KBM-7 (cell line): Measurements from ENCODE around the gene ILDR2.
"Not testable (repeated sequence)": the region's sequence is repeated elsewhere in the genome, so short reads cannot be mapped to it uniquely, and the experiment has no call there.

ENCODE experiments used
- DNase-seq: peaks from one replicate; pipeline ENCODE4 v3.0.0-alpha.2; 2015
- in situ Hi-C: fragments of 300-500 bp; cut with MboI; formaldehyde crosslinking; loops from 2 replicates; pipeline ENCODE4 v1.14.3; 2020; ENCODE audit warnings: low sequenced_read_pairs, low pct_unique_long_range_greater_than_20kb, mixed read lengths

The ILDR2 gene

DNA sequence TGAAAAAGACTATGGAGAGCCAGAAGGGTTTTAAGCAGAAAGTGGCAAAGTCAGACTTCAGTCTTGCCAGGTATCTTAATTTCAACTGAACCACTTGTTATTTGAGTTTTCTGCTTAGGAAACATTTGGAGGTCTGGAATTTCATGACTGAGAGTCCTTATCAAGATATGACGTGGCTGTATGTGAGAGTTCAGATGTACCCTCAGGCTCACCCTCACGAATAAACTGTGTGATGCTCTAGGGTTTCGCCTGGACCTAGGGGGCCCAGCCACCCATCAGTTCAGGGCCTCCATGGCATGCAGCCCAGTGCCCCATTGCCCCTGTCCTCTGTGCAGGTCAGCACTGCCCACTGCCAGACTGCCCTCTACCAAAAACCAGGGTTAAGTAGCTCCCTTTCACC lies 68.7 kb downstream of the ILDR2 start:
- no peak for DNase-seq
- in situ Hi-C loops, result no loop called here

- DNase-seq, result peak; percentile 74
- in situ Hi-C loops, result no loop called here
Measured at GRCh38 chr1:166905900-166906299, 69.4 kb downstream of the ILDR2 start.

- in situ Hi-C loops, result no loop called here
- DNase-seq, result no peak
Measured at GRCh38 chr1:166905136-166905535, 70.2 kb downstream of the ILDR2 start.

GRCh38 chr1:166903232-166903631 lies 72.1 kb downstream of the ILDR2 start:
- in situ Hi-C loops, result no loop called here
- peak; percentile 25 for DNase-seq

DNA sequence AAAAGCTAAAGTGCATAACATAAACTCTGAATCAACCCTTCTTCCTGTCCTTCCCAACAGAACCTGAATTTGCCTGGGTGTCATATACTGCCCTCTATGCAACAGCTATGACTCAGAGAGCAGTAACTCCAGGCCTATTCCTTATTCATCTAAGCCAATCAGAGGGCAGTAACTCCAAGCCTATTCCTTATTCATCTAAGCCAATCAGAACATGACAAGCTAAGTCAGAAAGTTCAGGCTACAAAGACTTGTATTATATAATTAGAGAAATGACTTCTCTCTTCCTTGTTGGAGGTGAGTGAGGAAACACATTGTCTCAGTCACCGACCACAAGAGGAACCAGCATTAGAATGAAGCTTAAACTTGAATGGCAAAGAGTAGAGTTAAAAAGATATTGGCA lies 73.1 kb downstream of the ILDR2 start:
- peak; percentile 89 for DNase-seq
- in situ Hi-C loops, result no loop called here

- in situ Hi-C loops, result no loop called here
- no peak for DNase-seq
Measured at GRCh38 chr1:166900987-166901386, 74.4 kb downstream of the ILDR2 start.

- in situ Hi-C loops, result no loop called here
- DNase-seq, result no peak
Measured at GRCh38 chr1:166899769-166900168, 75.6 kb downstream of the ILDR2 start.

DNA sequence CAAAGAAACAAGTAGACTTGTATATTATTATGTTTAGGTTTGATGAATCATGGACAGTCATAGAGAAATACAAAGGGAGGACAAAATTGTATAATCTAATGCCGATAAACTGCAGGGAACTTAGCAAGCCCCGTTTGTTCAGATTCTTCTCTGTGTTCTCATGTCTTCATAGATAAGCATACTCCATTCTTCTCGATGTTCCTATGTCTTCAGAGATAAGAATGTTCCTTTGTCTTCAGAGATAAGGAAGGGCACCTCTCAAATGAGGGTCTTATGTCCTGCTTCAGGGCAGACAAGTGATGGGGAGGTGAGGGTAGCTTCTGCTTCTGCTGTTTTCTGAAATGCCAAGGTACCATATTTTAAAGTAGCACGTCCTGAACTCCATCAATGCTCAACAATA lies 79.6 kb downstream of the ILDR2 start:
- no peak for DNase-seq
- in situ Hi-C loops, result no loop called here

DNA sequence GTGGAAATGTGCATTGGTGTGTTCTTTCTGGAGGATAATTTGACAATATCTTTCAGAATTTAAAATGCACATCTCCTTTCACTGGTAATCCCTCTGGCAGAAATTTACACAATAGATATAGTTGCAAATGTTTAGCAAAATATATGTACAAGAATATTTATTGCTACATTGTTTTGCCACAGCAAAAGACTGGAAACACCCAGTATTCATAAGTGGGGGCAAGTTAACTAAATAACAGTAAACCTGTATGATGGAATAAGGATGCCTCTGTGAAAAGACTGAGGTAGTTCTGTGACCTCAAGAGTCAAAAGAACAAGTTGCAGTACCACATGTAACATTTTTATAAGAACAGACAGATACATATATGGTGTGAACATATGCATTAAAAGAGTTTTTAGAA lies 85.6 kb downstream of the ILDR2 start:
- no peak for DNase-seq
- in situ Hi-C loops, result no loop called here

GRCh38 chr1:166888373-166889111 lies 86.8 kb downstream of the ILDR2 start:
- no peak for DNase-seq
- in situ Hi-C loops, result no loop called here

- in situ Hi-C loops, result no loop called here
Measured at GRCh38 chr1:166884971-166885370, 90.4 kb downstream of the ILDR2 start.

DNA sequence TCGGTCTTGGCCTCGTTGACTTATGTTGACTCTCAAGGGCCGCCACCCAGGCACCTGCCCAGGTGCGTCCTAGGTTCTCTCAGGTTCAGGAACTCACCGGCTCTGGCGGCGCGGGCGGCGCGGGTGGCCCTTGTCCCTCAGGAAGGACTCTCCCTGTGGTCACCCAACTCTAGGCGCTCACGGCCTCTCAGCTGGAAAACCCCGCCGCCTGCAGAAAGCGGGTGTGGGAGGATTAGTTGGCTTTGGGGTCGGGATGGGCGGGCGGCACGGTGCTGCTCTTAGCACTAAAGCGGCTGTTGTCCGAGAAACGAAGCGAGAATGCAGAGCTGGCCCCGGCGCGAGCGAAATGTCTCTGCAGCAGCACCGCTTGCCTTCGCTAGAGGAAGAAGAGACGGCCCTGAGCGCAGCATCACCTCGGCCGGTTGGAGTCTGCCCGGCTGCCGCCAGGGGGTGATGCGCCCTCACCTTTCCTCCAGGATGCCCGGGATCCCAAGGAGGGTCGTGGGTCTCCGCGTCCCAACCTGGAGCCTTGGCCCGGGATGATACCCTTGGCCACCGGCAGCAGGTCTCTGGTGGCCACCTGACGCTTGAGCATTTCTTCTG lies 91.2 kb downstream of the ILDR2 start:
- no peak for DNase-seq
- in situ Hi-C loops, result no loop called here

More at GRCh38 chr1:166884971-166885370, 90.4 kb downstream of the ILDR2 start:
- DNase-seq, result no peak

DNA sequence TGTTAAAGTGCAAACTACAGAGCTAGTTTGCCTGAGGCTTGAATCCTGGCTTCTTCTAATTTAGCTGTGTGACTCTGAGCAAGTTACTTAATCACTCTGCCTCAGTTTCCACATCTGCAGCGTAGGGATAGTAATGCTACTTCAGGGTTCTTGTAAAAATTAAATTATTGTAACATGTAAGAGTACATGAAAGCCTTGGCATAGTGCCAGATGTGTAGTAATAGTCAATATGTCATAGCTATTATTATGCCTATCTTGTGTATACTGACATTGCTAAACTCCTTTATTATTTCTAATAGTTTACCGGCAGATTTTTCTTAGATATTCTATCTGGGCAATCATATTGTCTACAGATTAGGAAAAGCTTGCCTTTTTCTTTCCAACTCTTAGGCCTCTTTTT lies 92.4 kb downstream of the ILDR2 start:
- DNase-seq, result no peak
- in situ Hi-C loops, result no loop called here

DNA sequence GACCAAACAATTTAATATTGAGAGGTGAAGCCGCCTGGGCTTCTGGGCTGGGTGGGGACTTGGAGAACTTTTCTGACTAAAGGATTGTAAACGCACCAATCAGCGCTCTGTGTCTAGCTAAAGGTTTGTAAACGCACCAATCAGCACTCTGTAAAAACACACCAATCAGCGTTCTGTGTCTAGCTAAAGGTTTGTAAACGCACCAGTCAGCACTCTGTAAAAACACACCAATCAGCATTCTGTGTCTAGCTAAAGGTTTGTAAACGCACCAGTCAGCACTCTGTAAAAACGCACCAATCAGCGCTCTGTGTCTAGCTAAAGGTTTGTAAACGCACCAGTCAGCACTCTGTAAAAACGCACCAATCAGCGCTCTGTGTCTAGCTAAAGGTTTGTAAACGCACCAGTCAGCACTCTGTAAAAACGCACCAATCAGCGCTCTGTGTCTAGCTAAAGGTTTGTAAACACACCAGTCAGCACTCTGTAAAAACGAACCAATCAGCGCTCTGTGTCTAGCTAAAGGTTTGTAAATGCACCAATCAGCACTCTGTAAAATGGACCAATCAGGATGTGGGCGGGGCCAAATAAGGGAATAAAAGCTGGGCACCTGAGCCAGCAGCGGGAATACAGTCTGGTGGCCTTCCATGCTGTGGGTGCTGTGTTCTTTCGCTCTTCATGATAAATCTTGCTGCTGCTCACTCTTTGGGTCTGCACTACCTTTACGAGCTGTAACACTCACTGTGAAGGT lies 97.0 kb downstream of the ILDR2 start:
- in situ Hi-C loops, DNase-seq: not testable (repeated sequence)

DNA sequence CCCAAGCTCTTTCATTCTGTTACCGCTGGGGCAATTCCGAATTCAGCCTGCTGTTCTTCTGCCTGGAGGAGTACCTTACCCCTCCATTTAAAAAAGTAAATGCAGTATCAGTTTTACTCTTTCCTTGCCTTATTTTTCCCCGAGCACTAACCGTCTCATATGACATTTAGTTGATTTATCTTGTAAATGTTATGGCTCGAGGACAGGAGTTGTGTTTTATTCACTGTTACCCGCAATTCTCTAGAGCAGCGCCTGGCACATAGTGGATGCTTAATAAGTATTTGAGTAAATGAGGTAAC lies 98.9 kb downstream of the ILDR2 start:
- DNase-seq, result no peak
- in situ Hi-C loops, result no loop called here

DNA sequence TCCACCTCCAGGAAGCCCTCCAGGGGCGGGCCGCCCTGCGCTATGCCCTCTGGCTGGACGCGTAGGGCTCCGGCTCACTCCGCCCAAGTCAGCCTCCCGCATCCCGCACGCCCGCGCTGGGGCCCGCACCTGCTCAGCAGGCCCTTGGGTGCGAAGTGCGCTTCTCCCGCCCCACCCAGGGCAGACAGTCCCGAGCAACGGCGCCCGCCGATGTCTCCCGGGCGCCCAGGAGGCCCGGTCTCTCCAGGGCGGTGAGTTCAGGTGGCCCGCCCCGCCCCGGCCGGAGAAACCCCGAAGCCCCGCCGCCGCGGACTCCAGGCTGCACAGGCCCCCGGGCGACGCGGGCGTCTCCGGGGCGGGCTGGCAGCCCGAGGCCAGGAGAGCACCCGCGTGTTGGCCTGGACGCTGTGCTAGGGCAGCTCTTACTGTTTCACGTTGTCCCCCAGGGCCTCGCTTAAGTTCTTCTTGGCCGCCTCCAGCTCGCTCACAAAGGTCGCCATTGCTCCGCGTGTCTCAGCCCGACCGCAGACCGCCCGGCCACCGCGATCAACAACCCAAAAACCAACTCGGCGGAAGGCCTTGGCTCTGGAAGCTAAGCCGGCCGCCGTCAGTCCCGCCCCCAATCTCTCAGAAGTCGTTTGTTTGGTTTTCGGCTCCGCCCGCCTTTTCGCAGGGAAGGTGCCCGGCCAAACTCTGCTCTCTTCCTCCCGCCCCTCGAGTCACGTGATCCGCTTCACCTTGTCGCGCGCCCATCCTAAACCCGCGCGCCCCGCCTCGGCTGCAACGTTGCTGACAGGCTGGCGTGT lies 99.4 kb downstream of the ILDR2 start, which contains the start of gene TADA1:
Gene TADA1 (minus strand): TSS at position 531 of the 806 bp plus-strand sequence. CDS start 31 bp downstream, at position 500.
- DNase-seq, result peak; percentile 99
- in situ Hi-C loops, result no loop called here

DNA sequence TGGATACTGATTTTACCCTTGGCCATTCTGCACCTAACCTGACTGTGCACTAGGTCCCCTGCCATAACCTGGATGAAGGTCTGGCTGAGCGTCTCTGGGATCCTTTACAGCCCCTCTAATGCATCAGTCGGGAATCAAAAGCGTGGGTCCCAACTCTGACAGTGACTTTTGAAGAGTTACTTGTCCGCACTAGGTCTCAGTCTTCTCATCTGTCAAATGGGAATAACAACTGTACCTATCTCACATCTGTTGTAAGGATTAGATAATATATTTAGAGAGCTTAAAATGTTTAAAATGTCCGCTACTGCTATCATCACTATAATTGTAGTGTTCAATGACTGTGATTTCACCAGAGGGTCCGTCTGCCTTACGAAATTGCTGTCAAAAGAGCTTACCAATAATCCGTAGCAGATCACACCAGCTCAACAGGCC lies 100.0 kb downstream of the ILDR2 start:
- DNase-seq, result no peak
- in situ Hi-C loops, result no loop called here

GRCh38 chr1:166874464-166874863 lies 100.9 kb downstream of the ILDR2 start:
- no peak for DNase-seq
- in situ Hi-C loops, result no loop called here

DNA sequence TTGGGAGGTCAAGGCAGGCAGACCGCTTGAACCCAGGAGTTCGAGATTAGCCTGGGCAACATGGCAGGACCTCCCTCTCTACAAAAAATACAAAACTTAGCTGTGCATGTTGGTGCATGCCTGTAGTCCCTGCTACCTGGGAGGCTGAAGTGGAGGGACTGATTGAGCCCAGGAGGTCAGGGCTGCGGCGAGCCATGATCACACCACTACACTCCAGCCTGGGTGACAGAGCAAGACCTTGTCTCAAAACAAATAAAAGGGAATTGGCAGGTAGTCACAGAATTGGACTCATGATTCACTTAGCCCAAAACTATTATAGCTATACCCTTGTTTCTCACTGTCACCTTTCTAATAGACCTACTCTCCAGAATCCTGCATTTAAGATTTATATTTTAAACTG lies 104.8 kb downstream of the ILDR2 start:
- DNase-seq, result no peak
- in situ Hi-C loops, result no loop called here
